ENCODE data around the gene ATRIP. TPM values are rescaled to one million over a fixed set of nuclear protein-coding genes. Genes with fewer than 3 reads are reported as not detected.

The ATRIP gene
- total RNA-seq, 1 experiment from 2014 or later, result 16.1 TPM

- no peak overlapping the region for H2AFZ ChIP-seq (ENCODE audit: low read length)
- TF ChIP-seq EZH2phosphoT487 (IDR thresholded peaks at IDR 0.05; ENCODE audit: borderline replicate concordance, low read length) (no peak), EZH2 (IDR thresholded peaks at IDR 0.05; ENCODE audit: low read length, unreplicated experiment) (no peak), CTCF (conservative IDR thresholded peaks at IDR 0.05; ENCODE audit: low read depth, low read length) (no peak)
- H3K4me2 ChIP-seq (ENCODE audit: low read length), result no peak overlapping the region
- no peak for ATAC-seq
- no TSS peak for BruUV-seq (replicated peaks)
- intact Hi-C loops (cut with micrococcal nuclease), result no loop called here
- POLR2A ChIA-PET (ENCODE audit: unreplicated experiment), result no interaction called here
- H4K20me1 ChIP-seq (ENCODE audit: low read length), result no peaks in the 10 kb centered on the region
- no peak for DNase-seq
- H3K4me1 ChIP-seq (ENCODE audit: insufficient read depth, low read length), result peaks cover 25% of the 10 kb centered on the region
- no peak overlapping the region for H3K4me3 ChIP-seq (ENCODE audit: low read length)
- H3K9ac ChIP-seq (ENCODE audit: low read length), result no peak overlapping the region
- CTCF ChIA-PET, result no interaction called here
- H3K36me3 ChIP-seq (ENCODE audit: low read depth, low read length), result peaks cover 13% of the 10 kb centered on the region
- H3K9me2 ChIP-seq (replicated peaks; ENCODE audit: low read length), result no peaks in the 10 kb centered on the region
- no peaks in the 10 kb centered on the region for H3K27me3 ChIP-seq (ENCODE audit: low read length)
- H3K79me2 ChIP-seq (ENCODE audit: low read length), result peaks cover 24% of the 10 kb centered on the region
- no peaks in the 10 kb centered on the region for H3F3A ChIP-seq (ENCODE audit: low read length, unreplicated experiment)
- H3K27ac ChIP-seq (ENCODE audit: low read length), result no peak overlapping the region
- no peaks in the 10 kb centered on the region for H3K9me3 ChIP-seq (ENCODE audit: low read length)
Observed at GRCh38 chr3:48431224-48432029, 15.1 kb upstream of the ATRIP start.

GRCh38 chr3:48432411-48433371, 13.8 kb upstream of the ATRIP start:
- no peaks in the 10 kb centered on the region for H3K9me3 ChIP-seq (ENCODE audit: low read length)
- no peak for DNase-seq
- H3K27ac ChIP-seq (ENCODE audit: low read length), result no peak overlapping the region
- H3K9me2 ChIP-seq (replicated peaks; ENCODE audit: low read length), result no peaks in the 10 kb centered on the region
- no peaks in the 10 kb centered on the region for H3K27me3 ChIP-seq (ENCODE audit: low read length)
- CTCF ChIA-PET, result interaction anchor here (1.1 kb wide), 1 partner anchor 32 kb away, joined by 8 read pairs; no protein-coding TSS in a partner anchor
- no peak for TF ChIP-seq EZH2 (IDR thresholded peaks at IDR 0.05; ENCODE audit: low read length, unreplicated experiment)
- TF ChIP-seq CTCF (conservative IDR thresholded peaks at IDR 0.05; ENCODE audit: low read depth, low read length), result peak; percentile 57
- H3K36me3 ChIP-seq (ENCODE audit: low read depth, low read length), result peaks cover 13% of the 10 kb centered on the region
- no peak overlapping the region for H3K4me3 ChIP-seq (ENCODE audit: low read length)
- peaks cover 14% of the 10 kb centered on the region for H3K79me2 ChIP-seq (ENCODE audit: low read length)
- ATAC-seq, result no peak
- POLR2A ChIA-PET (ENCODE audit: unreplicated experiment), result interaction anchor here (0.6 kb wide), 1 partner anchor 1104 kb away, joined by 4 read pairs; no protein-coding TSS in a partner anchor
- H3K4me1 ChIP-seq (ENCODE audit: insufficient read depth, low read length), result peaks cover 15% of the 10 kb centered on the region
- no peak overlapping the region for H3K9ac ChIP-seq (ENCODE audit: low read length)
- no peak overlapping the region for H2AFZ ChIP-seq (ENCODE audit: low read length)
- H4K20me1 ChIP-seq (ENCODE audit: low read length), result no peaks in the 10 kb centered on the region
- H3K4me2 ChIP-seq (ENCODE audit: low read length), result no peak overlapping the region
- BruUV-seq (replicated peaks), result TSS peak; percentile 9
- intact Hi-C loops (cut with micrococcal nuclease), result no loop called here
- H3F3A ChIP-seq (ENCODE audit: low read length, unreplicated experiment), result no peaks in the 10 kb centered on the region

All from PC-3 (cell line).